Astrocyte (in vitro differentiated cells and primary cell): ENCODE data around the gene ACTR1A.

Source experiments
- CTCF ChIP-seq: IDR thresholded peaks from 2 replicates; pipeline ENCODE4 v1.5.1; 2011; ENCODE audit warnings: low read depth, mild to moderate bottlenecking, inconsistent platforms, low read length, moderate library complexity; ENCODE audit not compliant: insufficient read depth
- EZH2 ChIP-seq: IDR thresholded peaks from 2 replicates; pipeline ENCODE4 v1.6.1; 2012; ENCODE audit warnings: mild to moderate bottlenecking, low read length, inconsistent platforms; ENCODE audit not compliant: insufficient read depth

DNA sequence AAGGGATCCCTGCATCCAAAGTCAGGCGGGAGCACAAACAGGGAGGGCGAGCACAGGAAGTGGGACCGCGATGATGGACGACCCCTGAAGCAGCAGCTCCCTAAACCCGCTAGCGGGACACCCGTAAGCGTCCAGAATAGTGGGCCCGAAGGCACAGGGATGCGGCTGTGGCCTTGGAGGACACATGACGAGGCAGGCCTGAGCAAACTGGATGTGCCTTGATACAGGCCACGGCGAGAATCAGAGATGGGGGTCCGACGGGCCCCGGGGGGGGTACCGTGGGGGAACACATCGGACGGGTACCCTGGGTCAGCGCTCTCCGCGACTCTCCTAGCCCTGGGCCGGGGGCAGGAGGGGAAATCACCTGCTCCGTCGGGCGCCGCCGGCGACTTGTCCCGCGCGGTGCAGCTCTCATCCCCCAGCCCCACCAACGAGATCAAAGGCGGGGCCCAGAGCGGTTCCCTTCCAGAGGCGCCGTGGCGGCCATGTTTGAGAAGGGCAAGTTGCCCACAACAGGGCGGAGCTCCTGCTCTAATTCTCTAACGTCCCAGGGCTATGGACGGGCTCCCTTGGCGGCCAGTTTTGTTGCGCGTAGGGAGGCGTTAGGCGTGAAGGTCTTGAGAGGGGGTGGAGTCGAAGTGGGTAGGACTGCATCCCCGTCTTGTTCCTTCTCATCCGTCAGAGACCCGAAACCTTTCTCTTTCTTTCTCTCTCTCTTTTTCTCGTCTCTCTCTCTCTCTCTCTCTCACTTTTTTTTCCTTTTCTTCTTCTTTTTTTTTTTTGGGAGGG lies 70.2 kb downstream of the ACTR1A start, which contains the start of gene CUEDC2:
- TF ChIP-seq CTCF, result no peak
- TF ChIP-seq EZH2, result no peak
